ENCODE results near the gene BTBD19.

The BTBD19 gene

DNA sequence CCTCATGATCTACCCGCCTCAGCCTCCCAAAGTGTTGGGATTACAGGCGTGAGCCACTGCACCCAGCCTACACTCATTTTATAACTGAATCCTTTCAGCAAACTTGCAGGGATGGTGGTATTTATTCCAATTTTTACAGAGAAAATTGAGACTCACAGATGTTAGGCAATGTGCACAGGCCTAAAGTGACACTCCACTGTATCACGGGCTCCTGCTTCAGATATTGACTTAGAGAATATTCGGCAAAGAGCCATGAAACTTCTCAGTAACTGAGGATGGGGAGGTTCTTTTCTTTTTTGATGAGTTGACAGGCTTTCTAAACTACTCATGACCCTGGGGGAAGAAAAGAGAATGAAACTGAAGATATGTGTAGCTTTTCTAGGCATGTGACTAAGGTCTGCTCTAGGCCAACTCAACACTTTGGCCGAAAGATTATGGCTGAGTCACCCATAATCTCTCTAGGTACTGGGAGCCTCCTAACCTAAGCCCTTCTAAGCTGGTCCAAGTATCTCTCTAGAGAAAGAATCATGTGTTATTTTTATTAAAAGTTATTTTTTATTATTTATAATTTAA, 54.6 kb downstream of the BTBD19 start:
- no peak for DNase-seq
